B cell (primary cell): ENCODE data around the gene GADD45G. TPM values are rescaled to one million over a fixed set of nuclear protein-coding genes. Genes with fewer than 3 reads are reported as not detected.

Source experiments
- ATAC-seq: fragments of 200-7000 bp; cut with Tn5 transposase; one replicate; pipeline ENCODE4 v1.10.0; 2021; ENCODE audit warnings: low read depth, mild to moderate bottlenecking, moderate number of reproducible peaks, moderate library complexity
- CTCF ChIA-PET: fragments of 350-600 bp; sonication (Branson Sonifier 250); formaldehyde crosslinking; loops from one replicate; lab custom pipeline; 2021; ENCODE audit warnings: antibody characterized with exemption, inconsistent platforms; lab: Charles Lee
- POLR2A ChIA-PET: fragments of 350-600 bp; sonication (Branson Sonifier 250); formaldehyde crosslinking; loops from one replicate; lab custom pipeline; 2021; ENCODE audit warnings: antibody characterized with exemption; lab: Charles Lee
- DNase-seq: peaks from one replicate; pipeline ENCODE4 v3.0.0; 2013
- H2AFZ ChIP-seq: 2 replicates; pipeline ENCODE4 v1.6.1; 2012; ENCODE audit warnings: mild to moderate bottlenecking, low read depth, low read length; ENCODE audit not compliant: insufficient read depth, poor library complexity, severe bottlenecking
- H3K27ac ChIP-seq, 2 donors: 1 replicate in 1 of 2; 2 replicates in 1 of 2; pipeline ENCODE4 v1.5.1; 2012 to 2013; ENCODE audit warnings: low read length in 2 of 2, mild to moderate bottlenecking in 2 of 2, moderate library complexity in 1 of 2
- H3K27me3 ChIP-seq, 4 experiments: fragments of 200-600 bp in 1 of 4; sonication (generic) in 1 of 4; replicated peaks in 1 of 4; 1 replicate in 2 of 4; 2 replicates in 2 of 4; pipeline versions ENCODE4 v1.6.1 to v1.7.0; 2013 to 2016; ENCODE audit warnings: low read length in 3 of 4, mild to moderate bottlenecking in 2 of 4, mixed read lengths in 1 of 4, moderate library complexity in 1 of 4; ENCODE audit not compliant: insufficient read depth in 4 of 4, control insufficient read depth in 3 of 4; ENCODE audit errors: control extremely low read depth in 1 of 4
- H3K36me3 ChIP-seq, 2 experiments: replicated peaks in 1 of 2; 1 replicate in 1 of 2; 2 replicates in 1 of 2; pipeline versions ENCODE4 v1.6.1 to v1.7.1; 2013; ENCODE audit warnings: low read length in 1 of 2; ENCODE audit not compliant: insufficient read depth in 2 of 2, control insufficient read depth in 1 of 2; ENCODE audit errors: control extremely low read depth in 1 of 2, extremely low read depth in 1 of 2
- H3K4me1 ChIP-seq, 2 donors: fragments of 200-600 bp in 1 of 2; sonication (generic) in 1 of 2; 1 replicate in 1 of 2; 2 replicates in 1 of 2; pipeline versions ENCODE4 v1.5.1 to v1.6.1; 2013 to 2017; ENCODE audit warnings: low read length in 2 of 2; ENCODE audit not compliant: control insufficient read depth in 2 of 2, insufficient read depth in 2 of 2
- H3K4me2 ChIP-seq: replicated peaks from 2 replicates; pipeline ENCODE3; 2012; ENCODE audit warnings: mild to moderate bottlenecking, low read depth, low read length; ENCODE audit not compliant: poor library complexity, severe bottlenecking
- H3K4me3 ChIP-seq, 5 experiments: fragments of 200-600 bp in 1 of 5; sonication (generic) in 1 of 5; 1 replicate in 3 of 5; 2 replicates in 2 of 5; pipeline versions ENCODE4 v1.5.1 to v1.7.0; 2011 to 2016; ENCODE audit warnings: low read length in 4 of 5, mild to moderate bottlenecking in 4 of 5, low read depth in 2 of 5, control low read depth in 1 of 5, moderate library complexity in 1 of 5; ENCODE audit not compliant: insufficient read depth in 1 of 5; ENCODE audit errors: control extremely low read depth in 1 of 5, extremely low read depth in 1 of 5
- H3K79me2 ChIP-seq: fragments of 200-600 bp; sonication (generic); one replicate; pipeline ENCODE4 v1.6.0; 2016; ENCODE audit warnings: low read length; ENCODE audit not compliant: control insufficient read depth, insufficient read depth
- H3K9ac ChIP-seq: fragments of 200-600 bp; sonication (generic); 2 replicates; pipeline ENCODE4 v1.6.1; 2017; ENCODE audit warnings: mild to moderate bottlenecking, low read length, moderate library complexity
- H3K9me3 ChIP-seq, 3 donors: one replicate each; pipeline versions ENCODE4 v1.6.1 to v1.7.1; 2013; ENCODE audit warnings: low read length in 2 of 3; ENCODE audit not compliant: control insufficient read depth in 2 of 3, insufficient read depth in 1 of 3; ENCODE audit errors: control extremely low read depth in 1 of 3
- H4K20me1 ChIP-seq: 2 replicates; pipeline ENCODE4 v1.6.0; 2012; ENCODE audit warnings: mild to moderate bottlenecking, low read length; ENCODE audit not compliant: insufficient read depth, control insufficient read depth, poor library complexity, severe bottlenecking
- H3K27ac Mint-ChIP-seq: one replicate; pipeline ENCODE4 v1.8.0; 2021; ENCODE audit warnings: mixed read lengths
- H3K27me3 Mint-ChIP-seq: one replicate; pipeline ENCODE4 v1.8.0; 2021; ENCODE audit warnings: mixed read lengths
- H3K4me1 Mint-ChIP-seq: one replicate; pipeline ENCODE4 v1.8.0; 2021; ENCODE audit warnings: mixed read lengths
- H3K4me3 Mint-ChIP-seq: one replicate; pipeline ENCODE4 v1.8.0; 2021; ENCODE audit warnings: mixed read lengths
- H3K9me3 Mint-ChIP-seq: one replicate; pipeline ENCODE4 v1.8.0; 2022; ENCODE audit warnings: mixed read lengths; ENCODE audit not compliant: insufficient read depth
- CTCF ChIP-seq: fragments of 200-600 bp; IDR thresholded peaks from one replicate; pipeline ENCODE4 v1.8.0; 2022; ENCODE audit warnings: antibody characterized with exemption, mild to moderate bottlenecking
- EZH2 ChIP-seq: IDR thresholded peaks from 2 replicates; pipeline ENCODE4 v1.6.1; 2012; ENCODE audit warnings: borderline replicate concordance, low read depth, mild to moderate bottlenecking, moderate library complexity, low read length; ENCODE audit not compliant: insufficient read depth, poor library complexity, severe bottlenecking
- WGBS: methylation state at CpG from one replicate; pipeline ENCODE4 v1.1.5; 2013; ENCODE audit warnings: missing lambda C conversion rate; ENCODE audit not compliant: insufficient coverage; 5-methylcytosine and 5-hydroxymethylcytosine counted together
- intact Hi-C: fragments of 100-400 bp; cut with micrococcal nuclease; formaldehyde crosslinking; loops from one replicate; pipeline ENCODE4 v1.10.0; 2022
- polyA plus RNA-seq: library from polyadenylated mRNA; depleted of rRNA; stranded (reverse); fragments of >200 nt; gene quantifications from 2 replicates; pipeline ENCODE4 v1.2.3, GENCODE V29; 2012
- total RNA-seq, 2 donors: library from RNA; stranded (reverse); fragments of 120-200 nt in 1 of 2; gene quantifications; 1 replicate in 1 of 2; 2 replicates in 1 of 2; pipeline versions ENCODE4 v1.2.3 to v1.2.4, GENCODE V29; 2013 to 2022

The GADD45G gene
- total and polyA plus RNA-seq, 2 donors (not counting 1 experiment from before 2014, with no cell fraction given): 4.3 to 5.9 TPM

- no peak overlapping the region for H3K27ac ChIP-seq
- H3K36me3 ChIP-seq: no peaks in the 10 kb centered on the region
- 91% methylated on average over 5 of the region's 5 CpGs for WGBS
- H3K9me3 Mint-ChIP-seq: no peaks in the 10 kb centered on the region
- no peaks in the 10 kb centered on the region for H4K20me1 ChIP-seq
- no peak overlapping the region for H3K27ac Mint-ChIP-seq
- intact Hi-C loops: no loop called here
- POLR2A ChIA-PET: no interaction called here
- H3K4me1 ChIP-seq: no peaks in the 10 kb centered on the region
- H3K4me3 Mint-ChIP-seq: no peak overlapping the region
- no peaks in the 10 kb centered on the region for H3K27me3 Mint-ChIP-seq
- H3K9ac ChIP-seq: no peak overlapping the region
- CTCF ChIA-PET: no interaction called here
- H3K79me2 ChIP-seq: no peaks in the 10 kb centered on the region
- H3K9me3 ChIP-seq: no peaks in the 10 kb centered on the region
- H3K4me3 ChIP-seq: no peak overlapping the region
- DNase-seq: no peak
- H3K27me3 ChIP-seq: peaks cover 0 to 2% (median 0%) of the 10 kb centered on the region in 4 experiments
- no peak overlapping the region for H3K4me2 ChIP-seq
- TF ChIP-seq CTCF: no peak
- no peak for TF ChIP-seq EZH2
- H2AFZ ChIP-seq: no peak overlapping the region
- no peak for ATAC-seq
- H3K4me1 Mint-ChIP-seq: no peaks in the 10 kb centered on the region
Measured at GRCh38 chr9:89635816-89636215, 31.0 kb downstream of the GADD45G start.

- ChIA-PET POLR2A (no interaction called here), CTCF (no interaction called here)
- H3K27ac Mint-ChIP-seq: no peak overlapping the region
- no peaks in the 10 kb centered on the region for H4K20me1 ChIP-seq
- DNase-seq (no peak), ATAC-seq (no peak)
- peaks cover 0 to 2% (median 0%) of the 10 kb centered on the region in 4 experiments for H3K27me3 ChIP-seq
- H2AFZ ChIP-seq: no peak overlapping the region
- H3K27ac ChIP-seq: no peak overlapping the region
- H3K4me2 ChIP-seq: no peak overlapping the region
- no peak for TF ChIP-seq EZH2
- TF ChIP-seq CTCF: no peak
- no peak overlapping the region for H3K9ac ChIP-seq
- no peaks in the 10 kb centered on the region for H3K36me3 ChIP-seq
- H3K4me1 ChIP-seq: no peaks in the 10 kb centered on the region
- no peak overlapping the region for H3K4me3 ChIP-seq
- H3K79me2 ChIP-seq: no peaks in the 10 kb centered on the region
- no peaks in the 10 kb centered on the region for H3K9me3 ChIP-seq
- intact Hi-C loops: no loop called here
- no peaks in the 10 kb centered on the region for H3K9me3 Mint-ChIP-seq
- no peaks in the 10 kb centered on the region for H3K27me3 Mint-ChIP-seq
- H3K4me1 Mint-ChIP-seq: no peaks in the 10 kb centered on the region
- no peak overlapping the region for H3K4me3 Mint-ChIP-seq
- 83% methylated on average over 6 of the region's 6 CpGs for WGBS
Measured at GRCh38 chr9:89637787-89638186, 33.0 kb downstream of the GADD45G start.
